MG63 (cell line): ENCODE results near the gene HS3ST3A1. TPM values are rescaled to one million over a fixed set of nuclear protein-coding genes. Genes with fewer than 3 reads are reported as not detected.

Experiments used
- DNase-seq: peaks from one replicate; pipeline ENCODE4 v3.0.0-alpha.2; 2020
- H3K27me3 ChIP-seq: fragments of 250-450 bp; sonication (Bioruptor Pico); 2 replicates; pipeline ENCODE4 v1.5.1; 2020; ENCODE audit warnings: mild to moderate bottlenecking, moderate library complexity
- H3K36me3 ChIP-seq: fragments of 250-450 bp; sonication (Bioruptor Pico); 2 replicates; pipeline ENCODE4 v1.5.1; 2020; ENCODE audit warnings: mild to moderate bottlenecking, moderate library complexity
- H3K4me3 ChIP-seq: fragments of 250-450 bp; sonication (Bioruptor Pico); 2 replicates; pipeline ENCODE4 v1.5.1; 2020; ENCODE audit warnings: mild to moderate bottlenecking, moderate library complexity
- H3K9me3 ChIP-seq: fragments of 250-450 bp; sonication (Bioruptor Pico); 2 replicates; pipeline ENCODE4 v1.5.1; 2020; ENCODE audit warnings: mild to moderate bottlenecking, moderate library complexity
- total RNA-seq: library from RNA; depleted of rRNA; stranded (reverse); fragments of >200 nt; shearing (Covaris generic); gene quantifications from 2 replicates; pipeline ENCODE4 v1.2.3, GENCODE V29; 2014; ENCODE audit warnings: low replicate concordance

Gene HS3ST3A1
- total RNA-seq, 1 experiment from 2014 or later: 3.0 TPM

DNA sequence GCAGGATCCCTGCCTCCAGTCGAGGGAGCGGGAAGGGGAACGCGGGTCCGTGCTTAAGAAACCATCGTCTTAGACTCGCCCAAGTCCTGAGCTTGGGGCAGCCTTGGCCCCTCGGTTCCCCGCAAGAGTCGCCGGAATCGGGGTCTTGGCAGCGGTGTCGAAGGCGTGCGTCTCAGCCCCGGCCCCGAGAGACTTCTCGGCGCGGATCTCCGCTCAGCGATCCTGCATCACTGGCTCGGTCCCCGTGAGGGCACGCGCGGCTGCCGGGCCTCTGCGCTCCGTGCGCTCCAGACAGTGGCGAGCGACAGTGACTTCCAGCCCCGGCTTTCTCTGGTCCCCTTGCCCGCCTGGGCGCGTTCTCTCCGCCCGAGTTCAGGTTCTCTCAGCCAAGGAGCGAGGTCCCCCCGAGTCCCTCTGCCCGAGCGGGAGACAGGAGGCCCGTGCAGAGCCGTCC lies 380 bp downstream of the HS3ST3A1 start:
- H3K36me3 ChIP-seq: no peaks in the 10 kb centered on the region
- peak; percentile 8 for DNase-seq
- no peaks in the 10 kb centered on the region for H3K27me3 ChIP-seq
- no peaks in the 10 kb centered on the region for H3K9me3 ChIP-seq
- H3K4me3 ChIP-seq: peak overlapping the region; percentile 46

DNA sequence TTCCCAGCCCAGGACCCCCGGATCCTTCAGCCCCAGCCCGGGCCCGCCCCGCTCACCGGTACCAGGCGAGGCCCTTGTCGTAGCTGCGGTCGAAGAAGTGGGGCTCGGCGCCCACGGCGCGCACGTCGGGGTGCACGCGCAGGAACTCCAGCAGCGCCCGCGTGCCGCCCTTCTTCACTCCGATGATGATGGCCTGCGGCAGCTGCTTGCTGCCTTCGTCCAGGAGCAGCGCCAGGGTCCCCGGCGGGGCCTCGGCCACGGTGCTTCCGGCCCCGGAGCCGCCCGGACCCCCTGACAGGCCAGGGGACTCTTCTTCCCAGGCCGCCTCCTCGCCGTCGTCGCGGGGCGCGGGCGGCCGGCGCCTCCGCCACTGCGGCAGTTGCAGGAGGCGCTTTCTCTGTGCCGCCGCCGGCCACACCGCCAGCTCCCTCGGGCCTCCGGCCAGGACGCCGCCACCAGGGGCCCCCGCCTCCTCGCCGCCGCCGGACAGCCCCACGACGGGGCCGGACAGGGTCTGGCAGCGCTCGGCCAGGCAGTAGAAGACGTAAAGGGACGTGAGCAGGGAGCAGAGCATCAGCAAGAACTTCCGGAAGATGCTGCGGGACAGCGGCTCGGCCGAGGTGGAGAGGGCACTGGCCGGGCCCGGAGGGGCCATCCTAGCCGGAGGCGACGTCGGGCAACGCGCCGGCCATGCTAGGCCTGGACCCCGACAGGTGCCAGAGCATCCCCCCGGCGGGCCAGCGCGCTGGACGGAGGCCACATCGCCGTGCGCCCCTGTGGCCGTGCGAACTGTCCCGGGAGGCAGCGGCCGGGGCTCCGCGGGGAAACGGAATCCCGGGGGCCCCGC lies 1.0 kb downstream of the HS3ST3A1 start:
- DNase-seq: peak; percentile 16
- H3K36me3 ChIP-seq: no peaks in the 10 kb centered on the region
- peak overlapping the region; percentile 46 for H3K4me3 ChIP-seq
- no peaks in the 10 kb centered on the region for H3K9me3 ChIP-seq
- H3K27me3 ChIP-seq: no peaks in the 10 kb centered on the region

- no peak overlapping the region for H3K4me3 ChIP-seq
- H3K36me3 ChIP-seq: no peaks in the 10 kb centered on the region
- H3K9me3 ChIP-seq: no peaks in the 10 kb centered on the region
- H3K27me3 ChIP-seq: no peaks in the 10 kb centered on the region
- DNase-seq: no peak
Measured at GRCh38 chr17:13599864-13600263, 1.9 kb downstream of the HS3ST3A1 start.

DNA sequence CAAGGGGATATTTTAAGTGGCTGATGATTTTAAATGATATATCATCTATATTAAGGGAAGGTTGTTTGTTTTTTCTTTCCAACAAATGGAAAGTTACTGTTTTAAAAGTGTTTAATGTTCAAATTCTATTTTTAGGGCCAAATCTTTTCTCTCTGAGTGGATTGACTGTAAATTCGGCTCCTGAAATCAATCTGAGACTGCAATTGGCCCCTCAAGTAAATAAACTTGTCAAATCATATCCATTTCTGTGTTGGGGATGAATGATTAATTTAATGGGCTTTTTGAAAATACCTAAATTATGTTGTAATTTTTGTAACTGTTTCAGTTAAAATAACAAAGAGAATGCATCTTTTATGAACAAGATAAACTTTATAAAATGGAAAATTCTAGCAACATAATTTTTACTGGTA lies 2.6 kb downstream of the HS3ST3A1 start:
- no peak overlapping the region for H3K4me3 ChIP-seq
- H3K36me3 ChIP-seq: no peaks in the 10 kb centered on the region
- H3K27me3 ChIP-seq: no peaks in the 10 kb centered on the region
- DNase-seq: no peak
- no peaks in the 10 kb centered on the region for H3K9me3 ChIP-seq

DNA sequence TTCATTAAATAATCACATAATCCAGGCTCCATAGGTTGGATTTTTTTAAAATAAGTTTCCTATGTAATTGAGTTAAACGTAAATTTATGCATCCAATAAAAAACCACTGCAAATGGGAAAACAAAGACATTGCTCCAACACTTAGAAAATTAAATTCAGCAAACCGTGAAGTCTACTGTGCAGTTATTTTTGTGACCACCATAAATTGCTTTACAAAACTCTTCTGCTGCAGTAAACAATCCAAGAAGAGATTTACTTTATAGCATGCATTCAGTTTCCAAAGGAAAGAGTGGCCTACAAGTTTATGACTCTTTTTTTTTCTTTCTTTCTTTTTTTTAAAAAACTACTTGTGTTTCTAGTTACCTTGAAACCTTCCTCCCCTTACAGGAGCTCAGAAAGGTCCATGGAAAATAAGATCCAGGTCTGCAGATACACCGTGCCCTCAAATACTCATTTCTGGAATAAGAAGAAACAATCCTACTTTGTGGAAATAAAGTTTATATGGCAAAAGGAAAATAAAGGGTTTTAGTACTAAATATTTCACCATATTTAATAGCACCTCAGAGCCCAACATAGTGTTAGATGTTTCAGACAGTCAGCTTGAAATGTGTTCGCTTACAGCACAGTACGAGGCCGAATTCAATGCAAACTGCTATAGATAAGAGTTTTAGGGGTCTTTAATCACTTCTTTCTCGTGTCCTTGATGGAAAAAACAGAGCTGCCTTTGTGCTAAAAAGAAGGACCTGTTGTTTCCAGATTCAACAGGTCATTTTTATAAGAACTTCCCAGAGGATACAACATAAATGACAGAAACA lies 3.2 kb downstream of the HS3ST3A1 start:
- Histone ChIP-seq H3K9me3 (no peaks in the 10 kb centered on the region), H3K4me3 (no peak overlapping the region), H3K27me3 (no peaks in the 10 kb centered on the region), H3K36me3 (no peaks in the 10 kb centered on the region)
- no peak for DNase-seq

DNA sequence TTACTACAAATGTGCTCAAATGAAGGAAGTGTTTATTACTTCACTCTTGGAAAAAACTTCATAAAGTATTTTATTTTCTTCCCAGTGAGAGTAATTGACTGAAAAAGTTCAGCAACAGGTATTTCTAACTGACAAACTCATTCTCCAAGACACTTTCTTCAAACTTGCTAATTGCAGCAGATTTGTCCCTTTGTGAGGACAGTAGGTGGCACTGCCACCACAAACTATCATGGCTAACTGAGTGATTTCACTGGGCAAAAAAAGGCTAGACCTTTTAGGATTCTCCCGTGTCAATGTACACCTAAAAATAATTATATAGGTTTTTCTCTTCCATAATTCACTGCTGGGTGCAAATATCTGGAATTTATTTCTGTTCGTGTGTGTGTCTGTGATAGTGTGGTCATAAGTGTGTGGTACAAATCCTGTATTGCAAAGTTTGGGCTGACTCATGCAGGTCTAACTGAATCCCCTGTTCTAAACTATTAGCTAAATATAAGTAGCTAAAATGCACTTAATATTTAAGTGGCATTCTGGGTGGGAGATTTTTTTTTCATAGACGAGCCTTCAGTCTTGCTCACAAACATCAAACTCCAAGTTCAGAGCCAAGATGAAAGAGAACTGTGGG lies 3.9 kb downstream of the HS3ST3A1 start:
- Histone ChIP-seq H3K9me3 (no peaks in the 10 kb centered on the region), H3K4me3 (no peak overlapping the region), H3K36me3 (no peaks in the 10 kb centered on the region), H3K27me3 (no peaks in the 10 kb centered on the region)
- DNase-seq: no peak

DNA sequence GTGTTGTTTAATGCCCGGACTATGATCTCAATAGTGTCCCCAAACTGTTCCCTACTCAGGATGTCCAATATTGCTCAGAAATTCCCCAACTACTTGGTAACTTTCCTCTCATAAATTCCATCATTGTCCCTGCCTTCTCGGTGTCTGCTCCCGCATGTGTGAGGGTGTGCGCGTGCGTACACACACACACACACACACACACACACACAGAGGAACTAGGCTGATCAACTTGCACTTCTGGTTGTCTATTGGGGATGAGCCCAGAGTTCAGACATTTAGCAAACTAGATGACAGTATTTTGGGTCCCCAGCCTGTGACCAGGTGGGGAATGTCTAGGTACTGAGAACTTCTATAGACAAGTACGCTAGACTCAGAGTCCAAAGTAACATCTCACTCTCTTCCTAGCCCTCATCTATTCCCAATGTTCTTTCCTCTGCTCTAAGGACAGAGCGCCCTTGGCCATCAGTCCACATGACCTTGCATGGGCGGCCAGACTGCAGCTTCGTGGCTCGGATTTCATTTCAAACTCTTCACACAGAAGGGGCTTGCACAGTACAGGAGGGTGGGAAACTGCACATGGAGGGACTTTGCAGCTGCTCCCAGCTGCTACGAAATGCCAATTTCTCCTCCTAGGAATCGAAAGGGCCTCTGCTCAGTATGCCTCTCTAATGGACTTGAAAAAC lies 5.3 kb downstream of the HS3ST3A1 start:
- H3K36me3 ChIP-seq: no peaks in the 10 kb centered on the region
- no peak for DNase-seq
- no peaks in the 10 kb centered on the region for H3K9me3 ChIP-seq
- no peaks in the 10 kb centered on the region for H3K27me3 ChIP-seq
- H3K4me3 ChIP-seq: no peak overlapping the region

DNA sequence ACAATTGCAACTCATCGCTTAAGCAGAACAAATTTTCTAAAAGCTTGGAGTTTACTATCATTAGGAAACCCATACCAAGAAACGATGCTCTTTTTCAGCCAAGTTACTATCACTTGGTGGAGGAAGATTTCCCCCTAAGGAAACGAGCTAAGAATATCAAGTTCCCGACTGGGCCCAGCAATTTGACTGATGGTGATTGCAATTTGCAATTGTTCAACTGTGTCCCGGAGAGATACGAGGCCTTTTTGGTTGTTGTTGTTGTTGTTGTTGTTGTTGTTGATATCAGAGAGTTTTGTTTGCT lies 6.2 kb downstream of the HS3ST3A1 start:
- no peaks in the 10 kb centered on the region for H3K9me3 ChIP-seq
- H3K27me3 ChIP-seq: no peaks in the 10 kb centered on the region
- no peak overlapping the region for H3K4me3 ChIP-seq
- no peak for DNase-seq
- H3K36me3 ChIP-seq: no peaks in the 10 kb centered on the region

- no peaks in the 10 kb centered on the region for H3K27me3 ChIP-seq
- no peak overlapping the region for H3K4me3 ChIP-seq
- no peaks in the 10 kb centered on the region for H3K36me3 ChIP-seq
- DNase-seq: peak; percentile 54
- no peaks in the 10 kb centered on the region for H3K9me3 ChIP-seq
Measured at GRCh38 chr17:13594762-13595598, 6.7 kb downstream of the HS3ST3A1 start.

- Histone ChIP-seq H3K27me3 (no peaks in the 10 kb centered on the region), H3K36me3 (no peaks in the 10 kb centered on the region), H3K9me3 (no peaks in the 10 kb centered on the region), H3K4me3 (no peak overlapping the region)
- DNase-seq: no peak
Measured at GRCh38 chr17:13594310-13594709, 7.4 kb downstream of the HS3ST3A1 start.

DNA sequence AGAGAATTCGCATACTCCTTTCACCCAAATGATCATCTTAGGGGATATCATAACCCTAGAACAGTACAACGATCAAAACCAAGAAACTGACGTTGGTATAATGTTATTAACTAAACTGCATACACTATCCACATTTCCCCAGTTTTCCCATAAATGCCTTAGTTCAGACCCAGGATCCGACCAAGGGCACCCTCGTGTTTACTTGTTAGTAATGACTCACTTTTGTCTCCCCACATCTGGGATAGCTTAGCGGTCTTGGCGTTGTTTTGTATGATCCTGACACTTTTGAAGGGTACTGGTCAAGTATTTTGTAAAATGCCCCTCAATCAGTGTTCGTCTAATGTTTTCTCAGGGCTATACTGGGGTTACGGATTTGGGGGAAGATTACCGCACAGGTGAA lies 8.0 kb downstream of the HS3ST3A1 start:
- Histone ChIP-seq H3K27me3 (no peaks in the 10 kb centered on the region), H3K4me3 (no peak overlapping the region), H3K36me3 (no peaks in the 10 kb centered on the region), H3K9me3 (no peaks in the 10 kb centered on the region)
- DNase-seq: no peak

GRCh38 chr17:13593021-13593751 lies 8.5 kb downstream of the HS3ST3A1 start:
- DNase-seq: no peak
- H3K4me3 ChIP-seq: no peak overlapping the region
- H3K9me3 ChIP-seq: no peaks in the 10 kb centered on the region
- H3K27me3 ChIP-seq: no peaks in the 10 kb centered on the region
- H3K36me3 ChIP-seq: no peaks in the 10 kb centered on the region

DNA sequence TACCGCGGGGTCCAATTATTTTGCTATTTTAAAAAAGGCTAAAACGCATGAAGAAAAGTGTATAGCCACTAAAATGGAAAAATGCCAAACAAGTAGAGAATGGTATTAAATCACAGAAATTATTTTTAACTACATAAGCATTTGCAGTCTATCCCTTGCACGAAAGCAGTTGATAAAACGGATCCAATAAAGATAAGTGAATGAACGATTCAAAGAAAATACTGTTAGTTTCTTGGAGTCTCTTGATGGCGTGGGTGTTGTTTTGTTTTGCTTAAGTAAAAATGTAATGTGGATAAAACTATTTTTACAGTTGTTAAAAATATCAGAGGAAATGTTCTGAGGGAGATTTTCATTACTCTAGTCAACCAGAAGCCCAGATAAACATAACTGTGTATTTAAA lies 9.3 kb downstream of the HS3ST3A1 start:
- Histone ChIP-seq H3K4me3 (no peak overlapping the region), H3K36me3 (no peaks in the 10 kb centered on the region), H3K9me3 (no peaks in the 10 kb centered on the region), H3K27me3 (no peaks in the 10 kb centered on the region)
- DNase-seq: no peak

DNA sequence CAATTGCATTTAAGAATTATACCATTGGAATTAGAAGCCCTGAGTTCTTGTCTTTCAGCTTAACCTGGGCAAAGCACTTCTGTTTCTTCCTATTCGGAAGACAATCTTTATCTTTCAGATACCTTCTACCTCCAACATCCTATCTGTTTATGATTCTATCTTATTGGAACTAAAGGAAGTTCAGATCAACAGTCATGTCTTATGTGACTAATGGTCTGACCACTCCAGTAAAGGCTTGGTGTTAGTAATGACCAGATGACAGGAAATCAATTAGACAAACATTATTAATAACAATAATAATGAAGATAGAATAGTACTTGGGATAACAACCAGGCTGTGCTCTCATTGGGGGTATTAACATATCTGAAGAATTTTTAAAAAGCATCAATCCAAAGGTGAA lies 11.3 kb downstream of the HS3ST3A1 start:
- Histone ChIP-seq H3K9me3 (no peaks in the 10 kb centered on the region), H3K36me3 (no peaks in the 10 kb centered on the region), H3K4me3 (no peak overlapping the region), H3K27me3 (no peaks in the 10 kb centered on the region)
- no peak for DNase-seq

DNA sequence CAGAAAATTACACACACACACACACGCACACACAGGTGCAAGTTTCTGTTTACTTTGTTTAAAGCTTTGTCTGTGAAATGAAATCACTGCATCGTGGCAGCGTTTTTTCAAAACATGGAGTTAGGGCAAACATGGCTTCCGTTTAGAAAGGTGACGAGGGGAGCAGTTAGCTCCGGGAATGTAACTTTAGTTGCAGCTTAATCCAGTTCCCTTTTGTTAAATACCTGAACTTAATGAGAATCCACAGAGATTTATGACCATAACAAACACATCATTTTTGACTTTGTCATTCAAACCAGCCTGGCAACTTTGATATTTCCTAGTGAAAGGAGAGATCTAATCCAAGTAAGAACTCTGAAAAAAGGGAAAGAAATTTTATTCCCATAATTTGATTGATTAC lies 12.1 kb downstream of the HS3ST3A1 start:
- no peaks in the 10 kb centered on the region for H3K36me3 ChIP-seq
- H3K27me3 ChIP-seq: no peaks in the 10 kb centered on the region
- no peaks in the 10 kb centered on the region for H3K9me3 ChIP-seq
- H3K4me3 ChIP-seq: no peak overlapping the region
- no peak for DNase-seq
